ENCODE data around the gene TRIM47. TPM values are rescaled to one million over a fixed set of nuclear protein-coding genes. Genes with fewer than 3 reads are reported as not detected.

Gene TRIM47
- total and polyA plus RNA-seq, 4 donors = 6.9 to 18.5 (median 13.8) TPM

- Histone ChIP-seq H3K4me1 (ENCODE audit: control insufficient read depth in 4 of 4, insufficient read depth in 4 of 4, low read length in 3 of 4) (peaks cover 0 to 17% (median 14%) of the 10 kb centered on the region in 4 donors), H3K9me3 (ENCODE audit: control insufficient read depth in 4 of 4, low read length in 3 of 4) (no peaks in the 10 kb centered on the region), H3K27ac (ENCODE audit: low read depth in 1 of 2, low read length in 2 of 2) (peak overlapping the region; percentile 6 to 8), H3K27me3 (ENCODE audit: control insufficient read depth in 4 of 4, insufficient read depth in 4 of 4, low read length in 3 of 4) (no peaks in the 10 kb centered on the region), H3K9ac (ENCODE audit: low read depth in 1 of 2, low read length in 2 of 2) (no peak overlapping the region), H3K4me3 (ENCODE audit: low read depth in 1 of 3, low read length in 3 of 3) (no peak overlapping the region), H3K36me3 (ENCODE audit: control insufficient read depth in 4 of 4, insufficient read depth in 3 of 4, low read depth in 1 of 4, low read length in 3 of 4) (no peaks in the 10 kb centered on the region)
- TF ChIP-seq RAD21 (IDR thresholded peaks at IDR 0.05) (no peak), YY1 (IDR thresholded peaks at IDR 0.05) (no peak), JUND (IDR thresholded peaks at IDR 0.05) (no peak), TAF1 (conservative IDR thresholded peaks at IDR 0.05) (no peak), FOXA2 (IDR thresholded peaks at IDR 0.05) (no peak), REST (IDR thresholded peaks at IDR 0.05) (no peak), HNF4A (conservative IDR thresholded peaks at IDR 0.05) (no peak), RXRA (IDR thresholded peaks at IDR 0.05) (no peak), FOXA1 (IDR thresholded peaks at IDR 0.05) (no peak), HNF4G (IDR thresholded peaks at IDR 0.05) (no peak), SP1 (IDR thresholded peaks at IDR 0.05) (no peak), ZBTB33 (IDR thresholded peaks at IDR 0.05) (no peak), NR2F2 (IDR thresholded peaks at IDR 0.05) (no peak), CTCF (IDR thresholded peaks at IDR 0.05; ENCODE audit: low read depth, low read length, missing input control) (no peak), EGR1 (IDR thresholded peaks at IDR 0.05; ENCODE audit: low read depth in 2 of 2) (no peak), MAX (IDR thresholded peaks at IDR 0.05) (no peak)
- 91% methylated on average over 19 of the region's 19 CpGs for WGBS
- DNase-seq (ENCODE audit: low spot score) = no peak
Observed at GRCh38 chr17:75922963-75923874, 44.8 kb upstream of the TRIM47 start.
